K562 (cell line): Measurements from ENCODE around the gene ASPHD1. TPM values are rescaled to one million over a fixed set of nuclear protein-coding genes. Genes with fewer than 3 reads are reported as not detected.

Experiments used
- E2F1 ChIP-seq: sonication (generic); formaldehyde crosslinking; IDR thresholded peaks from 2 replicates; pipeline ENCODE4 v1.8.1; 2023; ENCODE audit warnings: mild to moderate bottlenecking, missing genetic modification reagents, moderate library complexity
- ETS1 ChIP-seq: conservative IDR thresholded peaks from 2 replicates; pipeline ENCODE4 v1.6.1; 2011; ENCODE audit warnings: low read depth, mild to moderate bottlenecking, low read length; ENCODE audit not compliant: control insufficient read depth
- HDAC3 ChIP-seq: fragments of 450-650 bp; IDR thresholded peaks from 2 replicates; pipeline ENCODE4 v1.6.1; 2018; ENCODE audit warnings: borderline replicate concordance, mild to moderate bottlenecking, moderate library complexity; ENCODE audit not compliant: partially characterized antibody
- HINFP ChIP-seq: fragments of 450-650 bp; conservative IDR thresholded peaks from 2 replicates; pipeline ENCODE4 v1.6.1; 2016; ENCODE audit warnings: missing genetic modification characterization, low read depth, mild to moderate bottlenecking, control low read depth, missing compliant biosample characterization
- KDM5B ChIP-seq: fragments of 200-600 bp; sonication (generic); IDR thresholded peaks from 2 replicates; pipeline ENCODE4 v1.6.1; 2012; ENCODE audit warnings: low read depth, mild to moderate bottlenecking, moderate library complexity, low read length, control low read depth, inconsistent platforms; ENCODE audit not compliant: insufficient replicate concordance
- MXI1 ChIP-seq: IDR thresholded peaks from 2 replicates; pipeline ENCODE4 v1.6.1; 2011; ENCODE audit warnings: low read depth, mild to moderate bottlenecking, improper control_type of control experiment, low read length
- PHF21A ChIP-seq: fragments of 450-650 bp; IDR thresholded peaks from 2 replicates; pipeline ENCODE4 v1.6.1; 2017; ENCODE audit warnings: low read depth, borderline replicate concordance
- TAF1 ChIP-seq: IDR thresholded peaks from 2 replicates; pipeline ENCODE4 v1.6.1; 2011; ENCODE audit warnings: mild to moderate bottlenecking, low read length, moderate library complexity; ENCODE audit not compliant: insufficient read depth, control insufficient read depth, severe bottlenecking; ENCODE audit errors: extremely low read depth
- TSHZ1 ChIP-seq: fragments of 250-450 bp; sonication (Bioruptor Pico); IDR thresholded peaks from 2 replicates; pipeline ENCODE4 v1.4.0; 2020; ENCODE audit warnings: mild to moderate bottlenecking, moderate library complexity
- ZNF395 ChIP-seq: fragments of 200-800 bp; sonication (Bioruptor generic); IDR thresholded peaks from 2 replicates; pipeline ENCODE4 v1.6.1; 2017; ENCODE audit warnings: missing genetic modification characterization, missing compliant biosample characterization
- ZNF583 ChIP-seq: fragments of 250-450 bp; sonication (Bioruptor Pico); IDR thresholded peaks from 2 replicates; pipeline ENCODE4 v1.4.0; 2020
- ZNF785 ChIP-seq: fragments of 250-450 bp; sonication (Bioruptor Pico); IDR thresholded peaks from 2 replicates; pipeline ENCODE4 v1.4.0; 2020; ENCODE audit warnings: mild to moderate bottlenecking
- polyA plus RNA-seq, 8 experiments: library from polyadenylated mRNA; depleted of rRNA in 4 of 8; stranded (reverse) in 5 of 8; unstranded in 3 of 8; fragments of >200 nt; fragmentation: Nextera tagmentation in 2 of 8; fragmentation: Illumina TruSeq in 1 of 8; extraction: Ambion mirVana in 2 of 8; extraction: Trizol in 1 of 8; gene quantifications; 2 replicates each; pipeline versions ENCODE4 v1.2.1 to v1.2.3, GENCODE V29; 2011 to 2014; ENCODE audit warnings: inconsistent platforms in 1 of 8, missing spikeins in 1 of 8
- total RNA-seq, 7 experiments: library from RNA; depleted of rRNA in 6 of 7; stranded (reverse); fragments of >200 nt in 6 of 7; fragmentation: Illumina TruSeq in 2 of 7; extraction: Trizol in 2 of 7; gene quantifications; 2 replicates each; pipeline versions ENCODE4 v1.2.1 to v1.2.3, GENCODE V29; 2011 to 2021; ENCODE audit warnings: low replicate concordance in 1 of 7
- TF ChIP-seq, protein P1 (sequence below): fragments of 450-650 bp; formaldehyde crosslinking; IDR thresholded peaks from 2 replicates; pipeline ENCODE4 v1.4.0; 2020; ENCODE audit warnings: mild to moderate bottlenecking, moderate library complexity

Gene ASPHD1
- total and polyA plus RNA-seq, 9 of the 15 experiments (the other 6 are each of a cell fraction or from before 2014, with no cell fraction given): 0.03 to 0.70 (median 0.24) TPM; not detected in 5

DNA sequence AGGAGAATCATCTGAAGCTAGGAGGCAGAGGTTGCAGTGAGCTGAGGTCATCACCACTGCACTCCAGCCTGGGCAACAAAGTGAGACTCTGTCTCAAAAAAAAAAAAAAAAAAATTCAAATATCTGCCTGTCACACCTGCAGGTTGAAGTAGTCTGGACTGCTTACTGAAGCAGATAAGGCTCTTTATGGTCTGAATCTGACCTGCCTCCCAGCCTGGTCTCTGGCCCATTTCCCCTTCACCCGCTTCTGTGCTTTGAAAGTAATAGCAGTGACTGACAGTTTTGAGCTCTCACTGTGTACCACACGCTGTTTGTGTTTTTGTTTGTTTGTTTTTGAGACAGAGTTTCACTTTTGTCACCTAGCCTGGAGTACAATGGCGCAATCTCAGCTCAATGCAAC is 6.7 kb upstream of the ASPHD1 start (continued):
- TF ChIP-seq HINFP: no peak
- TF ChIP-seq MXI1: no peak
- TF ChIP-seq TSHZ1 (CRISPR knock-in tag): no peak
- TF ChIP-seq PHF21A: no peak
- TF ChIP-seq ZNF785 (CRISPR knock-in tag): no peak
- TF ChIP-seq ZNF395 (CRISPR knock-in tag): no peak
- TF ChIP-seq KDM5B: no peak
- TF ChIP-seq HDAC3: no peak
- TF ChIP-seq, protein P1, sequence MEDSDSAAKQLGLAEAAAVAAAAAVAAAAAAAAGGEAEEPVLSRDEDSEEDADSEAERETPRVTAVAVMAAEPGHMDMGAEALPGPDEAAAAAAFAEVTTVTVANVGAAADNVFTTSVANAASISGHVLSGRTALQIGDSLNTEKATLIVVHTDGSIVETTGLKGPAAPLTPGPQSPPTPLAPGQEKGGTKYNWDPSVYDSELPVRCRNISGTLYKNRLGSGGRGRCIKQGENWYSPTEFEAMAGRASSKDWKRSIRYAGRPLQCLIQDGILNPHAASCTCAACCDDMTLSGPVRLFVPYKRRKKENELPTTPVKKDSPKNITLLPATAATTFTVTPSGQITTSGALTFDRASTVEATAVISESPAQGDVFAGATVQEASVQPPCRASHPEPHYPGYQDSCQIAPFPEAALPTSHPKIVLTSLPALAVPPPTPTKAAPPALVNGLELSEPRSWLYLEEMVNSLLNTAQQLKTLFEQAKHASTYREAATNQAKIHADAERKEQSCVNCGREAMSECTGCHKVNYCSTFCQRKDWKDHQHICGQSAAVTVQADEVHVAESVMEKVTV (CRISPR knock-in tag): no peak
- TF ChIP-seq TAF1: no peak
- no peak for TF ChIP-seq ZNF583
- TF ChIP-seq E2F1 (CRISPR knock-in tag): no peak
- TF ChIP-seq ETS1: no peak
